ENCODE measurements around the gene RBM47.

GRCh38 chr4:40557736-40558135 is 71.9 kb downstream of the RBM47 start:
- TF ChIP-seq GATA2 (IDR thresholded peaks at IDR 0.05; ENCODE audit: low read depth, low read length) (no peak), GATA3 (IDR thresholded peaks at IDR 0.05; ENCODE audit: low read depth, low read length) (no peak)

All from SH-SY5Y (cell line).